ENCODE measurements around the gene SMIM23. TPM values are rescaled to one million over a fixed set of nuclear protein-coding genes. Genes with fewer than 3 reads are reported as not detected.

SMIM23 gene
- total and polyA plus RNA-seq, 2 experiments from 2014 or later: not detected

GRCh38 chr5:171808453-171808852 is 22.8 kb downstream of the SMIM23 start:
- peaks cover 10% of the 10 kb centered on the region for H3K27me3 Mint-ChIP-seq (ENCODE audit: insufficient read depth, low read depth, poor library complexity)

More at GRCh38 chr5:171808453-171808852, 22.8 kb downstream of the SMIM23 start:
- H3K36me3 Mint-ChIP-seq (ENCODE audit: low read depth): no peaks in the 10 kb centered on the region
- no peak for TF ChIP-seq JUNB (IDR thresholded peaks at IDR 0.05; ENCODE audit: unreplicated experiment)
- TF ChIP-seq REST (IDR thresholded peaks at IDR 0.05; ENCODE audit: unreplicated experiment): no peak
- TF ChIP-seq CTCF (conservative IDR thresholded peaks at IDR 0.05; ENCODE audit: low read depth in 2 of 2): no peak
- TF ChIP-seq EZH2 (IDR thresholded peaks at IDR 0.05; ENCODE audit: low read depth, unreplicated experiment): no peak
- no peak overlapping the region for H3K27ac Mint-ChIP-seq
- Histone ChIP-seq H3K27me3 (ENCODE audit: insufficient read depth) (no peaks in the 10 kb centered on the region), H3K4me1 (ENCODE audit: insufficient read depth) (peaks cover 18% of the 10 kb centered on the region), H3K79me2 (replicated peaks; ENCODE audit: insufficient read depth) (no peaks in the 10 kb centered on the region), H2AFZ (no peak overlapping the region), H3K9me2 (ENCODE audit: insufficient read depth) (no peaks in the 10 kb centered on the region), H3F3A (replicated peaks; ENCODE audit: low read depth) (no peaks in the 10 kb centered on the region), H4K20me1 (replicated peaks; ENCODE audit: insufficient read depth) (no peaks in the 10 kb centered on the region), H3K27ac (ENCODE audit: low read depth) (no peak overlapping the region), H3K4me3 (no peak overlapping the region), H3K36me3 (ENCODE audit: insufficient read depth) (no peaks in the 10 kb centered on the region), H3K4me2 (no peak overlapping the region)
- no peak overlapping the region for H3K4me3 Mint-ChIP-seq
- DNase-seq (ENCODE audit: low spot score): no peak
- no peak for ATAC-seq
- H3K4me1 Mint-ChIP-seq: peaks cover 18% of the 10 kb centered on the region
- H3K9me3 Mint-ChIP-seq: no peaks in the 10 kb centered on the region; the same call in 2 of the 3 replicates
